Muscle layer of duodenum (tissue), 2 donors: ENCODE data around the gene EFCAB14.

Experiments
- H3K27ac ChIP-seq: one replicate; pipeline ENCODE4 v1.7.0; 2013; ENCODE audit warnings: mild to moderate bottlenecking, low read length
- H3K27me3 ChIP-seq: one replicate; pipeline ENCODE4 v1.7.0; 2013; ENCODE audit warnings: low read depth, mild to moderate bottlenecking, control low read depth, low read length
- H3K36me3 ChIP-seq, 2 donors: one replicate each; pipeline ENCODE4 v1.7.0; 2013; ENCODE audit warnings: low read length in 2 of 2, control low read depth in 1 of 2, mild to moderate bottlenecking in 1 of 2; ENCODE audit not compliant: insufficient read depth in 2 of 2, control insufficient read depth in 1 of 2
- H3K4me1 ChIP-seq, 2 donors: one replicate each; pipeline ENCODE4 v1.7.0; 2013; ENCODE audit warnings: low read length in 2 of 2, mild to moderate bottlenecking in 2 of 2, control low read depth in 1 of 2, moderate library complexity in 1 of 2; ENCODE audit not compliant: insufficient read depth in 2 of 2, control insufficient read depth in 1 of 2
- H3K4me3 ChIP-seq, 2 donors: one replicate each; pipeline ENCODE4 v1.7.0; 2013; ENCODE audit warnings: low read length in 2 of 2, low read depth in 1 of 2, mild to moderate bottlenecking in 1 of 2
- H3K9me3 ChIP-seq, 2 donors: one replicate each; pipeline ENCODE4 v1.7.0; 2013; ENCODE audit warnings: low read length in 2 of 2, control low read depth in 1 of 2, mild to moderate bottlenecking in 1 of 2; ENCODE audit not compliant: control insufficient read depth in 1 of 2
- donor health status: healthy.

Gene EFCAB14

DNA sequence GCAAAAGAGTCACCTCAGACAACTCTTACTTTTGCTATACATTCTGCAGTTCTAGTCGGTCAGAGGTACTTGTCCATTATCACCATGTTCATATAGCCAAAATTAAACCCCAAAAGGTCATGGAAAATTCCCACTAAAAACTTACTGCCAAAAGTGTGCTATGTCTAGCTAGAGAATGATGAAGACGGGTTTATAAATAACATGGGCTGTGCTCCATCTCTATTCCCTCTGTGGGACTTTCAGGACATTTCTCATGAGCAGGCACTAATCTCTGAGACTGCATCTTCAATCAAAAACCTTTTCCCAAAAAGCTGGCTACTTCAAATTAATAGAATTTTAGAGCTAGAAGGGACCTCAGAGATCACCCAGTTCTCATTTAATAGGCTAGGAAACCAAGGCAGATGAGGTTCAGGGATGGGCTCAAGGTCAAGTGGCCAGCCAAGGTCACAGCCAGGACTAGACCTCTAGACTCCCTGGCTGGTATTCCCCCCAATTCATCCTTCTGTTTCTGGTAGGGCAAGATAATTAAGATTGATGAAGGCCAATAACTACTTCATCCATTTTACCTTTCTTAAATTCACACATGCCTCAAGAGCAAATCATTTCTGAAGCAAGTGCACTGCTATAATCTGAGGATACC lies 81.3 kb downstream of the EFCAB14 start:
- Histone ChIP-seq H3K27ac (no peak overlapping the region), H3K9me3 (no peaks in the 10 kb centered on the region), H3K36me3 (peaks cover 36 to 50% of the 10 kb centered on the region in 2 donors), H3K4me1 (peaks cover 0 to 13% of the 10 kb centered on the region in 2 donors), H3K4me3 (no peak overlapping the region), H3K27me3 (no peaks in the 10 kb centered on the region)

- Histone ChIP-seq H3K27ac (no peak overlapping the region), H3K27me3 (no peaks in the 10 kb centered on the region), H3K9me3 (no peaks in the 10 kb centered on the region), H3K36me3 (peaks cover 38 to 57% of the 10 kb centered on the region in 2 donors), H3K4me3 (no peak overlapping the region), H3K4me1 (peaks cover 0 to 13% of the 10 kb centered on the region in 2 donors)
These were observed 83.7 kb downstream of the EFCAB14 start for GRCh38 chr1:46635205-46635604.

GRCh38 chr1:46630719-46631118 lies 88.2 kb downstream of the EFCAB14 start:
- peaks cover 37 to 51% of the 10 kb centered on the region in 2 donors for H3K36me3 ChIP-seq
- no peak overlapping the region for H3K4me3 ChIP-seq

More at GRCh38 chr1:46630719-46631118, 88.2 kb downstream of the EFCAB14 start:
- no peak overlapping the region for H3K27ac ChIP-seq
- no peaks in the 10 kb centered on the region for H3K4me1 ChIP-seq
- H3K27me3 ChIP-seq, result no peaks in the 10 kb centered on the region
- H3K9me3 ChIP-seq, result no peaks in the 10 kb centered on the region
